SK-N-SH (cell line): Measurements from ENCODE around the gene UVRAG.

Experiments used
- SMC3 ChIP-seq: IDR thresholded peaks from 2 replicates; pipeline ENCODE4 v1.6.1; 2012; ENCODE audit warnings: low read depth, low read length, improper control_type of control experiment
- TF ChIP-seq, protein P1 (sequence below): fragments of 200-600 bp; sonication (generic); IDR thresholded peaks from 2 replicates; pipeline ENCODE4 v1.6.1; 2017; ENCODE audit warnings: antibody characterized with exemption, mild to moderate bottlenecking, moderate library complexity
- TF ChIP-seq, protein P2 (sequence below): IDR thresholded peaks from 2 replicates; pipeline ENCODE4 v1.6.1; 2012; ENCODE audit warnings: mild to moderate bottlenecking, low read depth, low read length, moderate library complexity

DNA sequence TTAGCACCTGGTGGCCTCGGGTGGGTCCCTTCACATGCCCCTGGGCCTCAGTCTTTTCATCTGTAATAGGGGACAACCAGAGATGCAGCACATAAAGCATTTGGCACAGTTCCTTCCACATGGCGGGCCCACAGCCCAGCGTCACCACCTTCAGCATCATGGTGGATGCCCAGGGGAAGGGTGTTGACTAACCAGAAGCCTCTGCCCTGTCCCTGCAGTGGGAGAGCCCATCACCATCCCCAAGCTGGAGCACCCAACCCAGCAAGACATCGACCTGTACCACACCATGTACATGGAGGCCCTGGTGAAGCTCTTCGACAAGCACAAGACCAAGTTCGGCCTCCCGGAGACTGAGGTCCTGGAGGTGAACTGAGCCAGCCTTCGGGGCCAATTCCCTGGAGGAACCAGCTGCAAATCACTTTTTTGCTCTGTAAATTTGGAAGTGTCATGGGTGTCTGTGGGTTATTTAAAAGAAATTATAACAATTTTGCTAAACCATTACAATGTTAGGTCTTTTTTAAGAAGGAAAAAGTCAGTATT lies 14.8 kb upstream of the UVRAG start:
- no peak for TF ChIP-seq SMC3
- TF ChIP-seq, protein P1, sequence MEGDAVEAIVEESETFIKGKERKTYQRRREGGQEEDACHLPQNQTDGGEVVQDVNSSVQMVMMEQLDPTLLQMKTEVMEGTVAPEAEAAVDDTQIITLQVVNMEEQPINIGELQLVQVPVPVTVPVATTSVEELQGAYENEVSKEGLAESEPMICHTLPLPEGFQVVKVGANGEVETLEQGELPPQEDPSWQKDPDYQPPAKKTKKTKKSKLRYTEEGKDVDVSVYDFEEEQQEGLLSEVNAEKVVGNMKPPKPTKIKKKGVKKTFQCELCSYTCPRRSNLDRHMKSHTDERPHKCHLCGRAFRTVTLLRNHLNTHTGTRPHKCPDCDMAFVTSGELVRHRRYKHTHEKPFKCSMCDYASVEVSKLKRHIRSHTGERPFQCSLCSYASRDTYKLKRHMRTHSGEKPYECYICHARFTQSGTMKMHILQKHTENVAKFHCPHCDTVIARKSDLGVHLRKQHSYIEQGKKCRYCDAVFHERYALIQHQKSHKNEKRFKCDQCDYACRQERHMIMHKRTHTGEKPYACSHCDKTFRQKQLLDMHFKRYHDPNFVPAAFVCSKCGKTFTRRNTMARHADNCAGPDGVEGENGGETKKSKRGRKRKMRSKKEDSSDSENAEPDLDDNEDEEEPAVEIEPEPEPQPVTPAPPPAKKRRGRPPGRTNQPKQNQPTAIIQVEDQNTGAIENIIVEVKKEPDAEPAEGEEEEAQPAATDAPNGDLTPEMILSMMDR, result no peak
- TF ChIP-seq, protein P2, sequence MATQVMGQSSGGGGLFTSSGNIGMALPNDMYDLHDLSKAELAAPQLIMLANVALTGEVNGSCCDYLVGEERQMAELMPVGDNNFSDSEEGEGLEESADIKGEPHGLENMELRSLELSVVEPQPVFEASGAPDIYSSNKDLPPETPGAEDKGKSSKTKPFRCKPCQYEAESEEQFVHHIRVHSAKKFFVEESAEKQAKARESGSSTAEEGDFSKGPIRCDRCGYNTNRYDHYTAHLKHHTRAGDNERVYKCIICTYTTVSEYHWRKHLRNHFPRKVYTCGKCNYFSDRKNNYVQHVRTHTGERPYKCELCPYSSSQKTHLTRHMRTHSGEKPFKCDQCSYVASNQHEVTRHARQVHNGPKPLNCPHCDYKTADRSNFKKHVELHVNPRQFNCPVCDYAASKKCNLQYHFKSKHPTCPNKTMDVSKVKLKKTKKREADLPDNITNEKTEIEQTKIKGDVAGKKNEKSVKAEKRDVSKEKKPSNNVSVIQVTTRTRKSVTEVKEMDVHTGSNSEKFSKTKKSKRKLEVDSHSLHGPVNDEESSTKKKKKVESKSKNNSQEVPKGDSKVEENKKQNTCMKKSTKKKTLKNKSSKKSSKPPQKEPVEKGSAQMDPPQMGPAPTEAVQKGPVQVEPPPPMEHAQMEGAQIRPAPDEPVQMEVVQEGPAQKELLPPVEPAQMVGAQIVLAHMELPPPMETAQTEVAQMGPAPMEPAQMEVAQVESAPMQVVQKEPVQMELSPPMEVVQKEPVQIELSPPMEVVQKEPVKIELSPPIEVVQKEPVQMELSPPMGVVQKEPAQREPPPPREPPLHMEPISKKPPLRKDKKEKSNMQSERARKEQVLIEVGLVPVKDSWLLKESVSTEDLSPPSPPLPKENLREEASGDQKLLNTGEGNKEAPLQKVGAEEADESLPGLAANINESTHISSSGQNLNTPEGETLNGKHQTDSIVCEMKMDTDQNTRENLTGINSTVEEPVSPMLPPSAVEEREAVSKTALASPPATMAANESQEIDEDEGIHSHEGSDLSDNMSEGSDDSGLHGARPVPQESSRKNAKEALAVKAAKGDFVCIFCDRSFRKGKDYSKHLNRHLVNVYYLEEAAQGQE, result no peak
